Activated T-helper 2 cell treated with anti-CD3 and anti-CD28 coated beads, Interferon-gamma antibody, Interleukin-2, Interleukin-4, amounts not matched to agents 10 μg/mL and 5 μg/mL and 100 μg/mL, durations not matched to agents 14 hours and 24 hours and 36 hours (primary cell): ENCODE data around the gene OR51A2. TPM values are rescaled to one million over a fixed set of nuclear protein-coding genes. Genes with fewer than 3 reads are reported as not detected.

Experiments used
- DNase-seq: peaks from one replicate; pipeline ENCODE4 v3.0.0; 2021; ENCODE audit warnings: low spot score
- H3K27ac Mint-ChIP-seq: one replicate; pipeline ENCODE4 v1.8.0; 2021; ENCODE audit warnings: mixed read lengths
- H3K27me3 Mint-ChIP-seq: one replicate; pipeline ENCODE4 v1.8.0; 2021; ENCODE audit warnings: low read depth, mixed read lengths
- H3K36me3 Mint-ChIP-seq: one replicate; pipeline ENCODE4 v1.8.0; 2021; ENCODE audit warnings: low read depth, mixed read lengths
- H3K4me1 Mint-ChIP-seq: one replicate; pipeline ENCODE4 v1.8.0; 2021; ENCODE audit warnings: low read depth, mixed read lengths
- H3K4me3 Mint-ChIP-seq: one replicate; pipeline ENCODE4 v1.8.0; 2021; ENCODE audit warnings: low read depth, mild to moderate bottlenecking, moderate library complexity, mixed read lengths
- H3K9me3 Mint-ChIP-seq: one replicate; pipeline ENCODE4 v1.8.0; 2021; ENCODE audit warnings: mixed read lengths
- intact Hi-C: fragments of 100-400 bp; cut with micrococcal nuclease; formaldehyde crosslinking; loops from one replicate; pipeline ENCODE4 v1.15.1; 2023
- total RNA-seq: library from RNA; stranded (reverse); gene quantifications from 2 replicates; pipeline ENCODE4 v1.2.3, GENCODE V29; 2022

OR51A2 gene
- total RNA-seq, 1 donor from 2014 or later = not detected

DNA sequence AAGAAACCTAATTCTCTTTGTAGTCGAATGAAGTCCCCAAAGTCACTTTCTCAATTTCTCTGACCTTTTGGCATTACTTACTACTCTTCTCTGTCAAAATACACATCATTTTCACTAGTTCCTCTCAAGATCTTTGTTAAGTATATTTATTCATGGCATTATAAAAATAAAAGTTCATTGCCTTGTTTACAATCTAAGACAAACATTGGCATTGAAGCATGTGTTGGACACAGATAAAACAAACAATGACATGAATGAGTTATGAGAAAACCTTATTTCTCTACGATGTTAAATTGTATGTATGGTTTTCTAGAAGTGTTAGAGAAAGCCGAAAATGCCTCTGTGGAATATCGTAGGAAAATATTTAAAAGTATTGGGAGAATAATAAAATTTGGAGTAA is 22.8 kb downstream of the OR51A2 start:
- Mint-ChIP-seq H3K4me1 (no peaks in the 10 kb centered on the region), H3K9me3 (no peaks in the 10 kb centered on the region), H3K36me3 (no peaks in the 10 kb centered on the region), H3K27me3 (no peaks in the 10 kb centered on the region), H3K27ac (no peak overlapping the region), H3K4me3 (no peak overlapping the region)
- intact Hi-C loops = no loop called here
- DNase-seq = no peak

DNA sequence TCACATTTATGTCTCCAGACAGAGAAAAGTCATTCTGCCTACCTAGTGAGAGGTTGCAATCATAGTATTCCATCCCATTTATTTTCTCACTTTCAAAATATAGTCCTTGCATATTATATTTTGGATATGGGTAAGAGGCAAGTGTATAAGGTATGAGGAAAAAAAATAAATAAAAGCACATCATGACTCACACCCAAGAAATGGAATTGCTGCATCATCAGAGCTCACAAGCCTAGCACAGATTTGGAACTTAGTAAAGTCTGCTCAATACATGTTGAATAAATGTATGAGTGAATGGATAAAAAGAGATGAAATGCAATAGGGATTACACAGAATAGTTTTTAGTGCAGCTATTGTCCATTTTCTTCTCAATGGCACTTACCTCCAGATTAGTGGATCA is 28.9 kb downstream of the OR51A2 start:
- DNase-seq = no peak
- no peak overlapping the region for H3K4me3 Mint-ChIP-seq
- no peak overlapping the region for H3K27ac Mint-ChIP-seq
- no peaks in the 10 kb centered on the region for H3K9me3 Mint-ChIP-seq
- H3K4me1 Mint-ChIP-seq = no peaks in the 10 kb centered on the region
- H3K36me3 Mint-ChIP-seq = no peaks in the 10 kb centered on the region
- no peaks in the 10 kb centered on the region for H3K27me3 Mint-ChIP-seq
- intact Hi-C loops = no loop called here

DNA sequence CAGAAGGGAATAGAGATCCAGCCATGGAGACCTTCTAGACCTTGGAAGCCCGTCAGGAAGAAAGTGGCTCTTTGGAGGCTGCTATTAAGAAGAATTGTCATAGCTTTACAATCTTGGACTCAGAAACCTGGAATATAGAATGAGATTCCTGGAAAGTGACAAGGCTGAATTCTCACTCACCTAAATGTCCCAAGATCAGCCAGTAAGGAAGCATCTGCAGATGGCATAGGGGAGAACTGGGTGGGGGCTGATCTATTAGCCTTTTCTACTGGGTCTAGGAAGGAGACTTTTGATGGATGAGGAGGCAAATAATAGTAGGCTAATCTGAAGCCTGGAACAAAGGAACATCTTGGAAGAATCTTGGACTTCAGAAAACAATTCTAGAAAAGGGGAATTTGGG is 31.3 kb downstream of the OR51A2 start, which contains the start of gene OR51G1:
Gene OR51G1 (minus strand): TSS at position 101 of the 400 bp plus-strand sequence. CDS start 0 bp downstream, at position 101.
- H3K27ac Mint-ChIP-seq = no peak within 1 kb of the TSS
- no peak for DNase-seq
- H3K4me3 Mint-ChIP-seq = no peak within 1 kb of the TSS
- intact Hi-C loops = no loop called here
- H3K27me3 Mint-ChIP-seq = no peaks in the 10 kb centered on the region
- no peaks in the 10 kb centered on the region for H3K36me3 Mint-ChIP-seq
- no peaks in the 10 kb centered on the region for H3K4me1 Mint-ChIP-seq
- no peaks in the 10 kb centered on the region for H3K9me3 Mint-ChIP-seq

DNA sequence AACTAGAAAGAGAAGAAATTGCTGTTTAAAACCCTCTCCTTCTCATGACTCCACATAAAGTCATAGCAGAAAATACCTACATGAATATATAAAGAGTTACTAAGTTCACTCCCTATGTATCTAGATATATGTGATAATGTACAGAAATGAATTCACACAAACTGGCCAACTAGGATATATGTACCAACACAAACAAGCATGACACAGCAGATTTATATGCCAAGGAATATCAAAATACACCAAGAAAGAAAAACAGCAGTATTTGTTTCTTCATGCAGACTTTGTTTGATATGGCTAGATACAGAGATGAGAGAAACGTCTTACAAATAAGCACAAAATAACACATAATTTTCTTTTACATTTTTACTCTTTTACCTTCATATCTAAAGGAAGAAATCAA is 33.2 kb downstream of the OR51A2 start:
- no peaks in the 10 kb centered on the region for H3K9me3 Mint-ChIP-seq
- H3K4me3 Mint-ChIP-seq = no peak overlapping the region
- H3K27me3 Mint-ChIP-seq = no peaks in the 10 kb centered on the region
- intact Hi-C loops = no loop called here
- no peaks in the 10 kb centered on the region for H3K36me3 Mint-ChIP-seq
- no peak overlapping the region for H3K27ac Mint-ChIP-seq
- DNase-seq = no peak
- H3K4me1 Mint-ChIP-seq = no peaks in the 10 kb centered on the region

DNA sequence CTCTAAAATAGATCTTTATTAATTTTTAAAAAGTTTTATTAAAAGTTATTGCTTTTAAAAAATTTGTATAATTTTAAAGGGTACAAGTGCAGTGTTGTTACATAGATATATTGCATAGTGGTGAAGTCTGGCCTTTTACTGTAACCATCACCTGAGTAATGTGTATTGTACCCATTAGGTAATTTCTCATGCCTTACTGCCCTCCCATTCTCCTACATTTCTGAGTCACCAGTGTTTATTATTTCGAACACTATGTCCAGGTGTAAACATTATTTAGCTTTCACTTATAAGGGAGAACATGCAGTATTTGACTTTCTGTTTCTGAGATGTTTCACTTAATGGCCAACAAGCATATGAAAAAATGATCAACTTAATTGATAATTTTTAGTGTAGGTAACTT is 33.7 kb downstream of the OR51A2 start:
- DNase-seq = no peak
- no peak overlapping the region for H3K27ac Mint-ChIP-seq
- no peaks in the 10 kb centered on the region for H3K4me1 Mint-ChIP-seq
- no peaks in the 10 kb centered on the region for H3K27me3 Mint-ChIP-seq
- no peaks in the 10 kb centered on the region for H3K36me3 Mint-ChIP-seq
- no peaks in the 10 kb centered on the region for H3K9me3 Mint-ChIP-seq
- intact Hi-C loops = no loop called here
- H3K4me3 Mint-ChIP-seq = no peak overlapping the region

DNA sequence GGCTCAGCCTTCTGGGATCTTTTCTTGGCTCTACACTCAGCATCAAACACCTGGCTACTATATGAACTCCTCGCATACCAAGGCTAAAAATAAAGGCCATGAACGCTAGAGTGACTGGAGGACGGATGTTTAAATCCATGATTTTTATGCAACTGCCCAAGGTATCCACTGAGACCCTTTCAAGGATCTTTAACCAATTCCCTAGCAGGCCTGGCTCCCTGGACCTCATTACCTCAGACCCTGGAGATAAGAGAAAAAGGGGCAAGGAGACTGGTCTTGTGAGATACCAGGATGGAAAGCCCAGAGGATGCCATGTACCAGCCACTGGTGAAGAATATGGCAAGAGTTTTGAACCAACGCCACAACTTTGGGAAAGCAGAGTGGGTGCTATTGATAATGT is 36.3 kb downstream of the OR51A2 start, which contains the start of gene OR51G2:
Gene OR51G2 (minus strand): TSS at position 101 of the 400 bp plus-strand sequence. CDS start 3,687 bp downstream, outside the sequence.
- H3K27ac Mint-ChIP-seq = no peak within 1 kb of the TSS
- H3K36me3 Mint-ChIP-seq = no peaks in the 10 kb centered on the region
- intact Hi-C loops = no loop called here
- no peaks in the 10 kb centered on the region for H3K4me1 Mint-ChIP-seq
- no peak for DNase-seq
- no peaks in the 10 kb centered on the region for H3K9me3 Mint-ChIP-seq
- no peak within 1 kb of the TSS for H3K4me3 Mint-ChIP-seq
- no peaks in the 10 kb centered on the region for H3K27me3 Mint-ChIP-seq

DNA sequence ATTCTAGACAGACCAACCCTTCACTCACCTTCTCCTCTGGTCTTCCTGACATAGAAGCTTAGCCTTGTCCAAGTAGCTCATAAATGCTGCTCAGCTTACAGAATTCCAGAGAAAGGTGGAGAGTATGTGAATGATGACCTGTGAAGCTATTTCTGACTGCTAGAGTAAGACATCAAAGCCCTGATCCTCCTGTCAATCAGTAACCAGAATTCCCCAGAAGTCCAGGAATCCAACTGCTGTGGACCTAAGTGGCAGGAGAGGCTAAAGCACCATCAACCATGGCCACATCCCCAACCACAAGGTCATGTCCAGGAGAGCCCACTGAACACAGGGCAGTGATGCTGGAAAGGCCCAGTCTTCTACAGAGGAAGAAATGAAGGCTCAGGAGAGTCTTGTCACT is 38.9 kb downstream of the OR51A2 start:
- DNase-seq = no peak
- Mint-ChIP-seq H3K4me1 (no peaks in the 10 kb centered on the region), H3K4me3 (no peak overlapping the region), H3K9me3 (no peaks in the 10 kb centered on the region), H3K27ac (no peak overlapping the region), H3K27me3 (no peaks in the 10 kb centered on the region), H3K36me3 (no peaks in the 10 kb centered on the region)
- intact Hi-C loops = no loop called here

Other genes starting within 250 kb of the OR51A2 start
- gene OR51F1, start 185.8 kb downstream of the OR51A2 start, total RNA-seq = not detected in 2 replicates
- gene OR52R1, start 151.3 kb downstream of the OR51A2 start, total RNA-seq = not detected in 2 replicates
- gene OR51F2, start 134.4 kb downstream of the OR51A2 start, total RNA-seq = not detected in 2 replicates
- not detected in 2 replicates for gene OR51S1, start 106.5 kb downstream of the OR51A2 start, total RNA-seq
- not detected in 2 replicates for gene OR51T1, start 73.8 kb downstream of the OR51A2 start, total RNA-seq
- gene OR51A7, start 51.9 kb downstream of the OR51A2 start, total RNA-seq = not detected in 2 replicates
- not detected in 2 replicates for gene OR51G2, start 36.4 kb downstream of the OR51A2 start, total RNA-seq
- gene OR51G1, start 31.4 kb downstream of the OR51A2 start, total RNA-seq = not detected in 2 replicates
- gene OR51A4, start 8.1 kb downstream of the OR51A2 start, total RNA-seq = not detected in 2 replicates
- gene OR51L1, start 39.1 kb upstream of the OR51A2 start, total RNA-seq = not detected in 2 replicates
- gene OR52J3, start 90.8 kb upstream of the OR51A2 start, total RNA-seq = not detected in 2 replicates
- not detected in 2 replicates for gene OR52E2, start 103.9 kb upstream of the OR51A2 start, total RNA-seq
- gene OR52E1, start 113.9 kb upstream of the OR51A2 start, total RNA-seq = not detected in 2 replicates
- not detected in 2 replicates for gene OR52A5, start 182.6 kb upstream of the OR51A2 start, total RNA-seq
- not detected in 2 replicates for gene OR52A1, start 199.0 kb upstream of the OR51A2 start, total RNA-seq
- gene OR51V1, start 245.0 kb upstream of the OR51A2 start, total RNA-seq = not detected in 2 replicates